HTERT RPE-1 (cell line): ENCODE results near the gene IQGAP2.

ENCODE experiments used
- in situ Hi-C: fragments of 300-500 bp; cut with MboI; formaldehyde crosslinking; loops from 4 replicates; pipeline ENCODE4 v1.14.3; 2020; ENCODE audit warnings: low sequenced_read_pairs

IQGAP2 gene

GRCh38 chr5:76445830-76446229, 42.7 kb downstream of the IQGAP2 start:
- in situ Hi-C loops, result no loop called here

GRCh38 chr5:76446776-76447175, 43.7 kb downstream of the IQGAP2 start:
- in situ Hi-C loops, result no loop called here

GRCh38 chr5:76449606-76450005, 46.5 kb downstream of the IQGAP2 start:
- in situ Hi-C loops, result no loop called here

GRCh38 chr5:76450054-76450453, 47.0 kb downstream of the IQGAP2 start:
- in situ Hi-C loops, result no loop called here

- in situ Hi-C loops, result no loop called here
Measured at GRCh38 chr5:76451031-76451701, 48.1 kb downstream of the IQGAP2 start.

GRCh38 chr5:76455531-76456133, 52.5 kb downstream of the IQGAP2 start:
- in situ Hi-C loops, result no loop called here

- in situ Hi-C loops, result no loop called here
Measured at GRCh38 chr5:76456258-76456657, 53.2 kb downstream of the IQGAP2 start.

GRCh38 chr5:76457674-76458485, 54.8 kb downstream of the IQGAP2 start:
- in situ Hi-C loops, result no loop called here

- in situ Hi-C loops, result no loop called here
Measured at GRCh38 chr5:76458486-76458830, 55.4 kb downstream of the IQGAP2 start.

GRCh38 chr5:76460104-76460503, 57.0 kb downstream of the IQGAP2 start:
- in situ Hi-C loops, result no loop called here

GRCh38 chr5:76462097-76462667, 59.1 kb downstream of the IQGAP2 start:
- in situ Hi-C loops, result no loop called here

GRCh38 chr5:76467216-76467615, 64.1 kb downstream of the IQGAP2 start:
- in situ Hi-C loops, result no loop called here

- in situ Hi-C loops, result no loop called here
Measured at GRCh38 chr5:76468635-76469425, 65.7 kb downstream of the IQGAP2 start.

- in situ Hi-C loops, result no loop called here
Measured at GRCh38 chr5:76469656-76470290, 66.7 kb downstream of the IQGAP2 start.

- in situ Hi-C loops, result no loop called here
Measured at GRCh38 chr5:76470976-76471375, 67.9 kb downstream of the IQGAP2 start.

- in situ Hi-C loops, result no loop called here
Measured at GRCh38 chr5:76471406-76471805, 68.3 kb downstream of the IQGAP2 start.

GRCh38 chr5:76471987-76472334, 68.9 kb downstream of the IQGAP2 start:
- in situ Hi-C loops, result no loop called here

GRCh38 chr5:76472335-76473008, 69.4 kb downstream of the IQGAP2 start:
- in situ Hi-C loops, result no loop called here

- in situ Hi-C loops, result no loop called here
Measured at GRCh38 chr5:76473009-76473336, 69.9 kb downstream of the IQGAP2 start.

- in situ Hi-C loops, result no loop called here
Measured at GRCh38 chr5:76473661-76474060, 70.6 kb downstream of the IQGAP2 start.
